Hematopoietic multipotent progenitor cell treated with erythropoietin and hydrocortisone succinate and interleukin-3 and kit ligand, for 4 days (in vitro differentiated cells): ENCODE results near the gene CGB1.

Experiments
- DNase-seq: peaks from one replicate; pipeline ENCODE4 v3.0.0-alpha.2; 2015

Gene CGB1

GRCh38 chr19:49020931-49021895 lies 15.5 kb downstream of the CGB1 start:
- peak; percentile 18 for DNase-seq

GRCh38 chr19:49020342-49020741 lies 16.4 kb downstream of the CGB1 start:
- DNase-seq, result no peak

GRCh38 chr19:49019242-49019932 lies 17.3 kb downstream of the CGB1 start:
- peak; percentile 64 for DNase-seq

GRCh38 chr19:49018388-49019241 lies 18.1 kb downstream of the CGB1 start:
- peak; percentile 46 for DNase-seq

GRCh38 chr19:49017666-49018351 lies 18.9 kb downstream of the CGB1 start:
- DNase-seq, result peak; percentile 86

GRCh38 chr19:49017041-49017665 lies 19.5 kb downstream of the CGB1 start, which contains the start of gene LHB:
LHB (minus strand) TSS chr19:49017091; CDS start chr19:49017081, 10 bp downstream.
- no peak for DNase-seq

GRCh38 chr19:49016067-49016839 lies 20.4 kb downstream of the CGB1 start:
- no peak for DNase-seq

GRCh38 chr19:49014870-49015255 lies 21.8 kb downstream of the CGB1 start:
- no peak for DNase-seq

GRCh38 chr19:49014123-49014869 lies 22.4 kb downstream of the CGB1 start:
- no peak for DNase-seq

- DNase-seq, result no peak
These were observed 25.5 kb downstream of the CGB1 start for GRCh38 chr19:49011194-49011593.

- DNase-seq, result no peak
These were observed 26.2 kb downstream of the CGB1 start for GRCh38 chr19:49010453-49010852.

- DNase-seq, result no peak
These were observed 26.9 kb downstream of the CGB1 start for GRCh38 chr19:49009828-49010227.

GRCh38 chr19:49006905-49007304 lies 29.8 kb downstream of the CGB1 start:
- no peak for DNase-seq

- DNase-seq, result no peak
These were observed 31.6 kb downstream of the CGB1 start for GRCh38 chr19:49004964-49005614.

- no peak for DNase-seq
These were observed 32.6 kb downstream of the CGB1 start for GRCh38 chr19:49004133-49004532.

GRCh38 chr19:48999481-49000325 lies 37.0 kb downstream of the CGB1 start:
- DNase-seq, result peak; percentile 87

GRCh38 chr19:48997972-48998371 lies 38.7 kb downstream of the CGB1 start:
- peak; percentile 84 for DNase-seq

GRCh38 chr19:48994035-48994386 lies 42.7 kb downstream of the CGB1 start:
- DNase-seq, result no peak
